GM21360 (cell line): ENCODE data around the gene RAPGEF6.

Source experiments
- ATAC-seq: cut with Tn5 transposase; IDR thresholded peaks from one replicate; pipeline ENCODE4 v1.9.1; 2021; ENCODE audit warnings: mild to moderate bottlenecking, moderate library complexity; ENCODE audit not compliant: unreplicated experiment

RAPGEF6 gene

GRCh38 chr5:131542723-131543122 lies 92.3 kb downstream of the RAPGEF6 start:
- no peak for ATAC-seq

GRCh38 chr5:131541762-131542161 lies 93.3 kb downstream of the RAPGEF6 start:
- ATAC-seq = no peak

DNA sequence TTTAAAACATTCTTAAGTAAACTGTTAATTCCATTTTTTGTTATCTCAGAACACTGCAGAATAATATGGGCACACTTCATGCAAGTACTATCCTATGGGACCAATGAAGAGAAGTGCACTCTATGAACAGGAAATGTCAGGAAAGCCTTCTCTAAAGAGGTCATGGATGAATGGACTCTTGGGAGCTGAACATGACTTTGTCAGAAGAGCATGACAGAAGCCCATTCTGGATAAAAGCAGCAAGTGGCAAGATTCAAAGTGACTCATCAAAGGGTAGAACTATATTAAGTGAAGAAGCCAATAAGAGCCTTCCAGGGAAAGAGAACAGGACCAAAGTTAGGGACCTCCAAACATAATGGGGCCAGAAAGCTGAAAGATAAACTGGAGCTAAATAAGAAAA lies 94.0 kb downstream of the RAPGEF6 start:
- no peak for ATAC-seq

- ATAC-seq = no peak
These were observed 95.8 kb downstream of the RAPGEF6 start for GRCh38 chr5:131539251-131539650.

DNA sequence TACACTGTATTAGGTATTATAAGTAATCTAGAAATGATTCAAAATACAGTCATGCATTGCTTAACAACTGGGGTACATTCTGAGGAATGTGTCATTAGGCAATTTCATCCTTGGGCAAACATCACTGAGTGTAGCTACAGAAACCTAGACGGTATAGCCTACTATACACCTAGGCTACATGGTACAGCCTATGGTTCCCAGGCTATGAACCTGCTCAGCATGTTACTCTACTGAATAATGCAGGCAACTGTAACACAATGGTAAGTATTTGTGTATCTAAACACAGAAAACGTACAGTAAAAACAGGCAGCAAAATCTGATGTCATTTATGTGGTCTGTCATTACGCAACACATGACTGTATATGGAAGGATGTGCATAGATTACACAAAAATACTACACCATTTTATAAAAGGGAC lies 96.8 kb downstream of the RAPGEF6 start:
- ATAC-seq = no peak

- ATAC-seq = peak; percentile 2
These were observed 98.1 kb downstream of the RAPGEF6 start for GRCh38 chr5:131536850-131537448.

DNA sequence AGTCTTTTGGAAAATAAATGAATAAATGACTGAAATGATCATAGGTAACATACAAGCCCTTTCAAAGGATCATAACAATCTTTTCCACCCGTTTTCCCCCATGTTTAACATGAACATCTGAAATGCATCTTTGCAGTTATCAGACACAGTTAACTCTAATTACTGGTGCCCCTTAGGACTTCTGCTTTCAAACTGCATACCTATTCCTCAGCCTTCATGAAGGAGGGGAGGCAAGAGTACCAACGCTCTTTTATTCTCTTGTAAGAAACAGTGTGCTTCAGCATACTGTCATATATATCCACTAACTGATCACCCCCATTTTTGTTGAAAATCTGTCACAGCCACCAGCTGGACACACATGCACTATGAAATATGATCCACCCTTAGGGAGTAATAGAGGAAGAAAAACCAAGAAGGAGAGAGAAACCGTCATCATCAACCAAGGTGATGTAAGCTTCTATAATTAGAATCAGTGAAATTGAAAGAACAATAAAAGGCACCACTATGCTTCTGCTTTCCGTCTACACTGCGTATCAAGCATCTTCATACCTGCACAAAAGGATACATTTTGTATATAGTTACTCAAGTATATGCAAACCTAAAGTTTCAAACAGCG lies 98.7 kb downstream of the RAPGEF6 start:
- peak; percentile 86 for ATAC-seq

DNA sequence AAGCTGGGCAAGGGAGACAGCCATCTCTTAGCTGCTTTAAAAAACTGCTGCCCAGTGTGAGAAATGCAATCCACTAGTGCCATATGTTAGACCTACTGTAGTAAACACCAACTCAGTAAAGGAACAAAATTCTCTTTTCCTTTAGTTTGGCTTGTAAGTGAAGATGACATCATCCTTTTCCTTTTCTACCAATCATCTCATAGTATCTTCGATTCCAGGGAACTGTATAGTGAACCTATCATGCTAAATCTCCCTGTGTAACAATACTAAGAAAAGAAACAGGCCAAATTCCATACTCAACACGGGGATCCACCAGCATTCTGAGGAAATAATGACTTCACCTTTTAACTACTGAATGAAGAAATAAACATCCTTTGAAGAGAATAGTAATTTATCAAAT lies 100.1 kb downstream of the RAPGEF6 start:
- no peak for ATAC-seq

DNA sequence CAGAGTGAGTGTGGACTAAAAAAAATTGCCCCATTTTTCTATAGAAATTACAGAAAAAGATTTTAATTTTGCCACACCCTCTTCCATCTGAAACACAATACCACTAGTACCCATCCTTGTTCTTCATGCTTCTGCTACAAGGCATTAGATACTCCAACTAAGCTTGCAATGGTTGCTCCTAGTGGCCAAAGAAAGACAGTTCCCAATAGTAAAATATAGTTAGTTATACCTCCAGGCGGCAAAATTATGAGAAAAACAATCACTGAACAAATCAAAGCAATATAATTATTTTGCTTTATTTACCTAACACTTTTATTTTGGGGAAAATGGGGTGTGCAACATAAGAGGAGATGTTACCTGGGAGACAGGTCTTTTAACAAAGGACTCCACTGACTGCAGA lies 101.2 kb downstream of the RAPGEF6 start:
- no peak for ATAC-seq

DNA sequence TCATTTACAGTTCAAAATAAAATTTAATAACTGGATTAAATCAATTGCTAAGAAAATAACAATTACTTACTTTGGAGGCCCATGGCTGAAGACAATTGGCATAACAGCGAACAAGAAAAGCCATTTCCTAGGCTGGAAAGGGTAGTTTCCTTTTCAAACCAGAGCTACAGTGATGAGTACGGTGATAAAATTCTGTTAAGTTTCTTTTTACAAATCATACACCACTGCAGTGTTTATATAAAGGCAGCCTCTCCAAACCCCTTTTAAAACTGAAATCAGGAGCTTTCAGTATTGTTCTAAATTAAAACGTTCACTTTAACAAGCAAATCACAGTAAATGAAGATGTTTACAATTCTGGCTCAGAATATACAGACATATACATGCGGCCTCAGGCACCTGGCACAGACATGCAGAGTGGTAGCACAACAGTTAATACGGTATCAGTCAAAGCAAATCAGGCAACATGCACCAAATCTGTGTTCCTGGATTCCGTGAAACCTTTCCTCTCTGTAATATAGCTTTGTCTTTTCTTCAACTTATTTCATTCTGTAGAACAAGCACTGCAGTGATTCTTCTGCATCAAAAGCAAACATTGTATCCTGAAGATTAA lies 102.9 kb downstream of the RAPGEF6 start:
- no peak for ATAC-seq

GRCh38 chr5:131530706-131531331 lies 104.2 kb downstream of the RAPGEF6 start:
- ATAC-seq = no peak

DNA sequence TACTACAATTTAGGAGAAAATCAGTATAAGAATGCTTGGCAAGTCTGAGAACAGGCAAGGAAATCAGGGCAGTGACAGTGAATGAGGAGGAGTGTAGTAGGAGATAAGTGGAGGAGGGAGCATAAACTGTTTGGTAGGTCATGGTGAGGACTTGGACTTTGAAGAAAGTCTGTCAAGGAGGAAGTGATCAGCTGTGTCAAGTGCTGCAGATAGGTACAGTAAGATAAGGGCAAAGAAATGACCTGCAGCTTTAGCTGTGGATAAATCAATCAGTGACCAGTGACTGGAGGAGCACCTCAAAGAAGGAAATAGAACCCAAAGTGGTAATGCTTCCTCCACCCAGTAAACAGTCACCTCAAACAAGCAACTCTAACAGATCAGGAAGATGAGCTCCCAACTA lies 106.3 kb downstream of the RAPGEF6 start:
- no peak for ATAC-seq

GRCh38 chr5:131525805-131526204 lies 109.2 kb downstream of the RAPGEF6 start:
- ATAC-seq = no peak

- ATAC-seq = no peak
These were observed 110.6 kb downstream of the RAPGEF6 start for GRCh38 chr5:131524431-131524830.

- ATAC-seq = no peak
These were observed 111.4 kb downstream of the RAPGEF6 start for GRCh38 chr5:131523500-131524185.

GRCh38 chr5:131521252-131521651 lies 113.8 kb downstream of the RAPGEF6 start:
- ATAC-seq = no peak

GRCh38 chr5:131515348-131515747 lies 119.7 kb downstream of the RAPGEF6 start:
- no peak for ATAC-seq

GRCh38 chr5:131514316-131515283 lies 120.4 kb downstream of the RAPGEF6 start:
- peak; percentile 48 for ATAC-seq

GRCh38 chr5:131513780-131514179 lies 121.2 kb downstream of the RAPGEF6 start:
- ATAC-seq = no peak

DNA sequence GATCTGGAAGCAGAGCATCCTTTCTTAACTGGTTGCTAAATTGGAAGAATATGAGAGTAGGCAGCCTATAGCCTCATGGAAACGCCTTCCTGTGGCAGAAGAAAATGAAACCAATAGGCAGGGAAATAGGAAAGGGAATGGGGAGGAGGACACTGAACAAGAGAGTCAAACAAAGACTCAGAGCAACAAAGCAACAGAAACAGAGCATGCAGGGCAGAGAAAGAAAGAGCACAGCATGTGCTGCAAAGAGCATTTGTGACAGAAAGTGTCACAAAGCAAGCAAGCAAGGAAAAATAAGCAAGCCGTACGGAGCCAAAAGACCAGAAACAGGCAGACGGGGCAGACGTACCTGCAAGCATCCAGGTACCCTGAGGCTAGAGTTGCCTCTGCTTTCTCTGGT lies 123.1 kb downstream of the RAPGEF6 start:
- ATAC-seq = no peak
